ENCODE data around the gene CACNA2D2.

The CACNA2D2 gene

GRCh38 chr3:50364573-50365079 lies 138.8 kb downstream of the CACNA2D2 start:
- Histone ChIP-seq H2AFZ (ENCODE audit: low read depth, low read length) (no peak overlapping the region), H3K27ac (ENCODE audit: low read length) (no peak overlapping the region), H4K20me1 (ENCODE audit: insufficient read depth, low read length) (0 out of 2 replicates have a peak, but pooled peaks cover 4% of the 10 kb centered on the region), H3K4me2 (ENCODE audit: insufficient read depth, low read length) (no peak overlapping the region), H3K4me3 (ENCODE audit: low read depth in 1 of 2, low read length in 2 of 2) (no peak overlapping the region), H3K9me3 (ENCODE audit: insufficient read depth, low read length, severe bottlenecking) (no peaks in the 10 kb centered on the region), H3K4me1 (ENCODE audit: insufficient read depth, low read length) (peaks cover 13% of the 10 kb centered on the region), H3K36me3 (ENCODE audit: insufficient read depth, low read length) (no peaks in the 10 kb centered on the region), H3K27me3 (ENCODE audit: insufficient read depth, low read length, poor library complexity) (no peaks in the 10 kb centered on the region), H3K9ac (ENCODE audit: low read depth, low read length) (no peak overlapping the region), H3K79me2 (ENCODE audit: insufficient read depth, low read length) (no peaks in the 10 kb centered on the region)
- no peak for ATAC-seq (ENCODE audit: insufficient read depth, low read depth)
- TF ChIP-seq EZH2 (IDR thresholded peaks at IDR 0.05; ENCODE audit: borderline replicate concordance, low read depth, low read length, severe bottlenecking): no peak
- TF ChIP-seq, protein P1, sequence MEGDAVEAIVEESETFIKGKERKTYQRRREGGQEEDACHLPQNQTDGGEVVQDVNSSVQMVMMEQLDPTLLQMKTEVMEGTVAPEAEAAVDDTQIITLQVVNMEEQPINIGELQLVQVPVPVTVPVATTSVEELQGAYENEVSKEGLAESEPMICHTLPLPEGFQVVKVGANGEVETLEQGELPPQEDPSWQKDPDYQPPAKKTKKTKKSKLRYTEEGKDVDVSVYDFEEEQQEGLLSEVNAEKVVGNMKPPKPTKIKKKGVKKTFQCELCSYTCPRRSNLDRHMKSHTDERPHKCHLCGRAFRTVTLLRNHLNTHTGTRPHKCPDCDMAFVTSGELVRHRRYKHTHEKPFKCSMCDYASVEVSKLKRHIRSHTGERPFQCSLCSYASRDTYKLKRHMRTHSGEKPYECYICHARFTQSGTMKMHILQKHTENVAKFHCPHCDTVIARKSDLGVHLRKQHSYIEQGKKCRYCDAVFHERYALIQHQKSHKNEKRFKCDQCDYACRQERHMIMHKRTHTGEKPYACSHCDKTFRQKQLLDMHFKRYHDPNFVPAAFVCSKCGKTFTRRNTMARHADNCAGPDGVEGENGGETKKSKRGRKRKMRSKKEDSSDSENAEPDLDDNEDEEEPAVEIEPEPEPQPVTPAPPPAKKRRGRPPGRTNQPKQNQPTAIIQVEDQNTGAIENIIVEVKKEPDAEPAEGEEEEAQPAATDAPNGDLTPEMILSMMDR (IDR thresholded peaks at IDR 0.05; ENCODE audit: borderline replicate concordance, extremely low read depth, low read length, poor library complexity, severe bottlenecking): no peak
- DNase-seq: no peak

GRCh38 chr3:50359760-50360110 lies 143.7 kb downstream of the CACNA2D2 start:
- peak overlapping the region; percentile 98 for H3K4me2 ChIP-seq (ENCODE audit: insufficient read depth, low read length)
- H3K79me2 ChIP-seq (ENCODE audit: insufficient read depth, low read length): peaks cover 45% of the 10 kb centered on the region
- peaks cover 41% of the 10 kb centered on the region for H3K36me3 ChIP-seq (ENCODE audit: insufficient read depth, low read length)
- DNase-seq: no peak
- H3K4me1 ChIP-seq (ENCODE audit: insufficient read depth, low read length): peaks cover 44% of the 10 kb centered on the region
- H3K4me3 ChIP-seq (ENCODE audit: low read depth in 1 of 2, low read length in 2 of 2): peak overlapping the region in 1 of 2 experiments; percentile 67; a peak in 2 of 4 replicates
- no peaks in the 10 kb centered on the region for H3K9me3 ChIP-seq (ENCODE audit: insufficient read depth, low read length, severe bottlenecking)
- H4K20me1 ChIP-seq (ENCODE audit: insufficient read depth, low read length): peaks cover 39% of the 10 kb centered on the region
- H3K27me3 ChIP-seq (ENCODE audit: insufficient read depth, low read length, poor library complexity): no peaks in the 10 kb centered on the region
- TF ChIP-seq, protein P1 (IDR thresholded peaks at IDR 0.05; ENCODE audit: borderline replicate concordance, extremely low read depth, low read length, poor library complexity, severe bottlenecking): no peak
- TF ChIP-seq EZH2 (IDR thresholded peaks at IDR 0.05; ENCODE audit: borderline replicate concordance, low read depth, low read length, severe bottlenecking): no peak
- peak overlapping the region; percentile 67 for H3K27ac ChIP-seq (ENCODE audit: low read length)
- peak overlapping the region; percentile 70 for H3K9ac ChIP-seq (ENCODE audit: low read depth, low read length)
- ATAC-seq (ENCODE audit: insufficient read depth, low read depth): no peak
- peak overlapping the region; percentile 98 for H2AFZ ChIP-seq (ENCODE audit: low read depth, low read length)

DNA sequence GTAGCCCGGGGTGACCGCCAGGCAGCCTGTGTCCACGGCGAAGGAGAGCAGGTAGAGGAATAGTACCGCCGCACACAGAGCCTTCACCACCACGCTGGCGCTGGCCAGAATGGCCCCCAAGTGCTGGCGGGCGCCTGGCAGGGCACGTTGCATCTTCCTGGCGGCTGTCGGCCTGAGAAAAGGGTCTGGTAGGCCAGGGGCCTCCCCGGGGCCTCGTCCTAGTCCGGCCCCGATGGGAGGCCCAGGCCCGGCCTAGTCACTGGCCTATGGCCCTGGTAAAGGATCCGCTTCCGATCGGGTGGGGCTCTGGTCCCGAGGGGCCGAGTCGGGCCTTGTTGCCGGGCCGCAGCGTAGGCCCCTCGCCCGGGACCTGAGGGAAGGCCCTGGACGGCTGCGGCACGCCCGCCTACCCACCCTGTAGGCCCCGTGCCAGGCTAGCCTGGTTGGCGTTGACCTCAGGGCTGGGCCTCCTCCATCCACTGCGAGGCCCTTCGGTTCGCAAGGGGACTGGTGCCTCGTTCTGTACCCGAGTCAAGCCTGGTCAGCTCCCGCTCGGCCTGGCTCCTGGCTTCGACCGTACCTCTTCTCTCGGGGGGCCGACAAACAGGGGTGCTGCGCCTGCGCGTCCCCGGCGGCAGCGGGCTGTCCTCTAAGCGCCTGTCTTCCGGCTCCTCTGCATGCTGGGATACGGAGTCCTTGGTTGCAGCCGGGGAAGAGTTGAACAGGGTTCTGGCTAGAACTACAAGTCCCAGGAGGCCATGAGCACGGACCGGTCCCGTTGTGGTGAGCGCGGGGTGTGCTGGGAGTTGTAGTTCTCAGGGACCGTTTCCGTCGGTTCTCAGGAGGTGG lies 144.3 kb downstream of the CACNA2D2 start, which contains the start of gene TMEM115:
TSS of gene TMEM115 (minus strand) at position 611 of the 849 bp plus-strand sequence. CDS start at position 153, 458 bp downstream.
- H3K4me2 ChIP-seq (ENCODE audit: insufficient read depth, low read length): peak within 1 kb of the TSS; percentile 98
- peak within 1 kb of the TSS; percentile 70 for H3K9ac ChIP-seq (ENCODE audit: low read depth, low read length)
- H3K27me3 ChIP-seq (ENCODE audit: insufficient read depth, low read length, poor library complexity): no peaks in the 10 kb centered on the region
- peaks cover 39% of the 10 kb centered on the region for H4K20me1 ChIP-seq (ENCODE audit: insufficient read depth, low read length)
- H3K4me3 ChIP-seq (ENCODE audit: low read depth in 1 of 2, low read length in 2 of 2): peak within 1 kb of the TSS; percentile 64 to 67; a peak in 3 of 4 replicates
- H3K36me3 ChIP-seq (ENCODE audit: insufficient read depth, low read length): peaks cover 47% of the 10 kb centered on the region
- peak within 1 kb of the TSS; percentile 67 for H3K27ac ChIP-seq (ENCODE audit: low read length)
- peak within 1 kb of the TSS; percentile 98 for H2AFZ ChIP-seq (ENCODE audit: low read depth, low read length)
- DNase-seq (peak; percentile 98), ATAC-seq (ENCODE audit: insufficient read depth, low read depth) (peak; percentile 100)
- H3K9me3 ChIP-seq (ENCODE audit: insufficient read depth, low read length, severe bottlenecking): no peaks in the 10 kb centered on the region
- peaks cover 50% of the 10 kb centered on the region for H3K79me2 ChIP-seq (ENCODE audit: insufficient read depth, low read length)
- H3K4me1 ChIP-seq (ENCODE audit: insufficient read depth, low read length): peaks cover 44% of the 10 kb centered on the region
- no peak for TF ChIP-seq EZH2 (IDR thresholded peaks at IDR 0.05; ENCODE audit: borderline replicate concordance, low read depth, low read length, severe bottlenecking)
- TF ChIP-seq, protein P1 (IDR thresholded peaks at IDR 0.05; ENCODE audit: borderline replicate concordance, extremely low read depth, low read length, poor library complexity, severe bottlenecking): no peak

Data from DND-41 (cell line).